T-helper 2 cell treated with Interferon-gamma antibody and Interleukin-4, amounts not matched to agents 100 ng/mL and 5 ng/mL, for 36 hours (primary cell): ENCODE data around the gene EEFSEC. TPM values are rescaled to one million over a fixed set of nuclear protein-coding genes. Genes with fewer than 3 reads are reported as not detected.

ENCODE experiments used
- intact Hi-C: fragments of 100-400 bp; cut with micrococcal nuclease; formaldehyde crosslinking; loops from one replicate; pipeline ENCODE4 v1.15.1; 2023
- total RNA-seq: library from RNA; stranded (reverse); gene quantifications from 2 replicates; pipeline ENCODE4 v1.2.3, GENCODE V29; 2022

The EEFSEC gene
- total RNA-seq, 1 donor from 2014 or later = 18.2 TPM

GRCh38 chr3:128152419-128153155, 694 bp upstream of the EEFSEC start:
- intact Hi-C loops = loop anchor here (1.0 to 10.0 kb wide), 4 partner anchors 29 to 1962 kb away; partner anchors contain the start of genes RUVBL1 and SEC61A1

GRCh38 chr3:128154354-128154753, 1.1 kb downstream of the EEFSEC start:
- intact Hi-C loops = loop anchor here (5.0 to 10.0 kb wide), 2 partner anchors 42 to 1960 kb away; no protein-coding TSS in a partner anchor

- intact Hi-C loops = loop anchor here (10.0 kb wide), 1 partner anchor 1959 kb away; no protein-coding TSS in a partner anchor
Observed at GRCh38 chr3:128155616-128156360, 2.5 kb downstream of the EEFSEC start.

GRCh38 chr3:128160661-128161060, 7.4 kb downstream of the EEFSEC start:
- intact Hi-C loops = no loop called here

GRCh38 chr3:128163432-128163831, 10.2 kb downstream of the EEFSEC start:
- intact Hi-C loops = no loop called here

- intact Hi-C loops = no loop called here
Observed at GRCh38 chr3:128166971-128167453, 13.7 kb downstream of the EEFSEC start.

GRCh38 chr3:128167646-128167972, 14.3 kb downstream of the EEFSEC start:
- intact Hi-C loops = no loop called here

- intact Hi-C loops = no loop called here
Observed at GRCh38 chr3:128167973-128168674, 14.8 kb downstream of the EEFSEC start.

GRCh38 chr3:128168836-128169235, 15.6 kb downstream of the EEFSEC start:
- intact Hi-C loops = no loop called here

GRCh38 chr3:128170866-128171516, 17.7 kb downstream of the EEFSEC start:
- intact Hi-C loops = no loop called here

- intact Hi-C loops = no loop called here
Observed at GRCh38 chr3:128173200-128173599, 19.9 kb downstream of the EEFSEC start.

GRCh38 chr3:128173849-128174248, 20.6 kb downstream of the EEFSEC start:
- intact Hi-C loops = no loop called here

GRCh38 chr3:128174675-128175590, 21.7 kb downstream of the EEFSEC start:
- intact Hi-C loops = no loop called here

- intact Hi-C loops = no loop called here
Observed at GRCh38 chr3:128175768-128176167, 22.5 kb downstream of the EEFSEC start.

GRCh38 chr3:128176276-128176833, 23.1 kb downstream of the EEFSEC start:
- intact Hi-C loops = no loop called here

- intact Hi-C loops = no loop called here
Observed at GRCh38 chr3:128177865-128178264, 24.6 kb downstream of the EEFSEC start.

GRCh38 chr3:128178782-128179483, 25.7 kb downstream of the EEFSEC start:
- intact Hi-C loops = no loop called here

- intact Hi-C loops = no loop called here
Observed at GRCh38 chr3:128179484-128179819, 26.2 kb downstream of the EEFSEC start.

GRCh38 chr3:128180436-128180835, 27.2 kb downstream of the EEFSEC start:
- intact Hi-C loops = no loop called here
